Sigmoid colon (tissue), 3 donors: ENCODE data around the gene SYNRG.

Experiments
- POLR2A ChIP-seq, 2 donors: fragments of 450-650 bp; IDR thresholded peaks; one replicate each; pipeline ENCODE4 v1.6.1; 2016; ENCODE audit warnings: antibody characterized with exemption in 2 of 2, mild to moderate bottlenecking in 2 of 2, moderate library complexity in 2 of 2
- TF ChIP-seq, protein P1 (sequence below), 4 experiments: fragments of 450-650 bp in 3 of 4; fragments of 200-600 bp in 1 of 4; IDR thresholded peaks; one replicate each; pipeline ENCODE4 v1.5.1; 2016 to 2019; ENCODE audit warnings: antibody characterized with exemption in 4 of 4, mild to moderate bottlenecking in 3 of 4, moderate library complexity in 2 of 4

- TF ChIP-seq, protein P1, sequence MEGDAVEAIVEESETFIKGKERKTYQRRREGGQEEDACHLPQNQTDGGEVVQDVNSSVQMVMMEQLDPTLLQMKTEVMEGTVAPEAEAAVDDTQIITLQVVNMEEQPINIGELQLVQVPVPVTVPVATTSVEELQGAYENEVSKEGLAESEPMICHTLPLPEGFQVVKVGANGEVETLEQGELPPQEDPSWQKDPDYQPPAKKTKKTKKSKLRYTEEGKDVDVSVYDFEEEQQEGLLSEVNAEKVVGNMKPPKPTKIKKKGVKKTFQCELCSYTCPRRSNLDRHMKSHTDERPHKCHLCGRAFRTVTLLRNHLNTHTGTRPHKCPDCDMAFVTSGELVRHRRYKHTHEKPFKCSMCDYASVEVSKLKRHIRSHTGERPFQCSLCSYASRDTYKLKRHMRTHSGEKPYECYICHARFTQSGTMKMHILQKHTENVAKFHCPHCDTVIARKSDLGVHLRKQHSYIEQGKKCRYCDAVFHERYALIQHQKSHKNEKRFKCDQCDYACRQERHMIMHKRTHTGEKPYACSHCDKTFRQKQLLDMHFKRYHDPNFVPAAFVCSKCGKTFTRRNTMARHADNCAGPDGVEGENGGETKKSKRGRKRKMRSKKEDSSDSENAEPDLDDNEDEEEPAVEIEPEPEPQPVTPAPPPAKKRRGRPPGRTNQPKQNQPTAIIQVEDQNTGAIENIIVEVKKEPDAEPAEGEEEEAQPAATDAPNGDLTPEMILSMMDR (IDR thresholded peaks at IDR 0.05) = no peak
- no peak for TF ChIP-seq POLR2A (IDR thresholded peaks at IDR 0.05)
Observed at GRCh38 chr17:37650419-37651003, 41.3 kb upstream of the SYNRG start.
